Measurements from ENCODE around the gene ERG28.

The ERG28 gene

GRCh38 chr14:75643985-75644384 is 16.7 kb downstream of the ERG28 start:
- H3K27ac ChIP-seq (ENCODE audit: low read depth, low read length), result no peak overlapping the region
- H3K9ac ChIP-seq (ENCODE audit: low read length), result no peak overlapping the region
- no peaks in the 10 kb centered on the region for H3K36me3 ChIP-seq (ENCODE audit: low read length)
- H3F3A ChIP-seq (ENCODE audit: insufficient read depth), result no peaks in the 10 kb centered on the region
- TF ChIP-seq EZH2phosphoT487 (conservative IDR thresholded peaks at IDR 0.05; ENCODE audit: low read length) (no peak), CTCF (IDR thresholded peaks at IDR 0.05; ENCODE audit: insufficient read depth, low read length, poor library complexity, severe bottlenecking) (no peak)
- H2AFZ ChIP-seq (ENCODE audit: low read depth, low read length, severe bottlenecking), result no peak overlapping the region
- no peaks in the 10 kb centered on the region for H4K20me1 ChIP-seq (ENCODE audit: low read depth, low read length)
- H3K4me3 ChIP-seq (ENCODE audit: insufficient read depth, low read length, poor library complexity, severe bottlenecking), result no peak overlapping the region
- no peaks in the 10 kb centered on the region for H3K27me3 ChIP-seq (ENCODE audit: low read length)
- no peaks in the 10 kb centered on the region for H3K9me2 ChIP-seq (replicated peaks; ENCODE audit: insufficient read depth, low read length)
- H3K79me2 ChIP-seq (ENCODE audit: insufficient read depth, low read length), result no peaks in the 10 kb centered on the region
- H3K4me2 ChIP-seq (ENCODE audit: low read depth, low read length, poor library complexity, severe bottlenecking), result no peak overlapping the region
- H3K9me3 ChIP-seq (ENCODE audit: insufficient read depth, low read length), result no peaks in the 10 kb centered on the region

- Histone ChIP-seq H3K27me3 (ENCODE audit: low read length) (no peaks in the 10 kb centered on the region), H3K9ac (ENCODE audit: low read length) (no peak overlapping the region), H2AFZ (ENCODE audit: low read depth, low read length, severe bottlenecking) (no peak overlapping the region), H3K36me3 (ENCODE audit: low read length) (no peaks in the 10 kb centered on the region), H3K27ac (ENCODE audit: low read depth, low read length) (no peak overlapping the region), H3K9me3 (ENCODE audit: insufficient read depth, low read length) (no peaks in the 10 kb centered on the region), H3K4me3 (ENCODE audit: insufficient read depth, low read length, poor library complexity, severe bottlenecking) (no peak overlapping the region), H4K20me1 (ENCODE audit: low read depth, low read length) (no peaks in the 10 kb centered on the region), H3K4me2 (ENCODE audit: low read depth, low read length, poor library complexity, severe bottlenecking) (no peak overlapping the region), H3F3A (ENCODE audit: insufficient read depth) (no peaks in the 10 kb centered on the region), H3K9me2 (replicated peaks; ENCODE audit: insufficient read depth, low read length) (no peaks in the 10 kb centered on the region), H3K79me2 (ENCODE audit: insufficient read depth, low read length) (no peaks in the 10 kb centered on the region)
- no peak for TF ChIP-seq CTCF (IDR thresholded peaks at IDR 0.05; ENCODE audit: insufficient read depth, low read length, poor library complexity, severe bottlenecking)
- TF ChIP-seq EZH2phosphoT487 (conservative IDR thresholded peaks at IDR 0.05; ENCODE audit: low read length), result no peak
Observed at GRCh38 chr14:75640876-75641275, 19.8 kb downstream of the ERG28 start.

GRCh38 chr14:75636100-75636692 is 24.5 kb downstream of the ERG28 start:
- Histone ChIP-seq H3F3A (ENCODE audit: insufficient read depth) (no peaks in the 10 kb centered on the region), H3K4me3 (ENCODE audit: insufficient read depth, low read length, poor library complexity, severe bottlenecking) (no peak overlapping the region), H3K27me3 (ENCODE audit: low read length) (no peaks in the 10 kb centered on the region), H3K27ac (ENCODE audit: low read depth, low read length) (no peak overlapping the region), H3K4me2 (ENCODE audit: low read depth, low read length, poor library complexity, severe bottlenecking) (no peak overlapping the region), H3K36me3 (ENCODE audit: low read length) (no peaks in the 10 kb centered on the region), H3K9me2 (replicated peaks; ENCODE audit: insufficient read depth, low read length) (no peaks in the 10 kb centered on the region), H3K9me3 (ENCODE audit: insufficient read depth, low read length) (no peaks in the 10 kb centered on the region), H3K9ac (ENCODE audit: low read length) (no peak overlapping the region), H4K20me1 (ENCODE audit: low read depth, low read length) (no peaks in the 10 kb centered on the region), H3K79me2 (ENCODE audit: insufficient read depth, low read length) (no peaks in the 10 kb centered on the region), H2AFZ (ENCODE audit: low read depth, low read length, severe bottlenecking) (no peak overlapping the region)
- TF ChIP-seq CTCF (IDR thresholded peaks at IDR 0.05; ENCODE audit: insufficient read depth, low read length, poor library complexity, severe bottlenecking), result no peak
